Vagina (tissue), 2 donors: ENCODE results near the gene PTGDS. TPM values are rescaled to one million over a fixed set of nuclear protein-coding genes. Genes with fewer than 3 reads are reported as not detected.

Experiments used
- DNase-seq, 2 donors: peaks; one replicate each; pipeline ENCODE4 v3.0.0-alpha.2; 2017; ENCODE audit errors: extremely low spot score in 2 of 2
- H3K27ac ChIP-seq: fragments of 200-600 bp; sonication (generic); one replicate; pipeline ENCODE4 v1.5.1; 2019
- H3K27me3 ChIP-seq: fragments of 200-600 bp; sonication (generic); one replicate; pipeline ENCODE4 v1.5.1; 2019
- H3K36me3 ChIP-seq, 2 donors: fragments of 200-600 bp; sonication (generic); one replicate each; pipeline ENCODE4 v1.5.1; 2017 to 2019
- H3K4me1 ChIP-seq: fragments of 200-600 bp; sonication (generic); one replicate; pipeline ENCODE4 v1.5.1; 2019
- H3K4me3 ChIP-seq, 2 donors: fragments of 200-600 bp; sonication (generic); 1 replicate in 1 of 2; 2 replicates in 1 of 2; pipeline ENCODE4 v1.5.1; 2016 to 2019
- H3K9me3 ChIP-seq: fragments of 200-600 bp; sonication (generic); one replicate; pipeline ENCODE4 v1.5.1; 2019
- POLR2A ChIP-seq, 2 donors: fragments of 450-650 bp; IDR thresholded peaks; one replicate each; pipeline ENCODE4 v1.6.1; 2017; ENCODE audit warnings: antibody characterized with exemption in 2 of 2, mild to moderate bottlenecking in 2 of 2, moderate library complexity in 2 of 2
- POLR2AphosphoS5 ChIP-seq, 2 donors: sonication (generic); formaldehyde crosslinking; IDR thresholded peaks; one replicate each; pipeline ENCODE4 v1.9.0; 2017; ENCODE audit warnings: antibody characterized with exemption in 2 of 2, mild to moderate bottlenecking in 2 of 2, low read depth in 1 of 2; ENCODE audit not compliant: insufficient read depth in 1 of 2
- intact Hi-C: fragments of 100-400 bp; cut with DNase I; formaldehyde crosslinking; loops from one replicate; pipeline ENCODE4 v1.15.1; 2023
- total RNA-seq: library from RNA; depleted of rRNA; stranded (reverse); fragments of >200 nt; gene quantifications from one replicate; pipeline ENCODE4 v1.2.3, GENCODE V29; 2016
- TF ChIP-seq, protein P1 (sequence below), 3 experiments: fragments of 450-650 bp in 2 of 3; fragments of 200-600 bp in 1 of 3; sonication (generic) in 1 of 3; IDR thresholded peaks; one replicate each; pipeline ENCODE4 v1.5.1; 2017 to 2019; ENCODE audit warnings: antibody characterized with exemption in 3 of 3, mild to moderate bottlenecking in 2 of 3, moderate library complexity in 2 of 3

The PTGDS gene
- total RNA-seq, 1 donor from 2014 or later: 301 TPM

GRCh38 chr9:137011156-137011555 is 33.9 kb downstream of the PTGDS start:
- no peak overlapping the region for H3K27ac ChIP-seq
- intact Hi-C loops: no loop called here
- H3K4me1 ChIP-seq: no peaks in the 10 kb centered on the region
- no peaks in the 10 kb centered on the region for H3K27me3 ChIP-seq
- no peak for DNase-seq
- H3K36me3 ChIP-seq: peaks cover 0 to 5% of the 10 kb centered on the region in 2 donors
- H3K4me3 ChIP-seq: no peak overlapping the region
- H3K9me3 ChIP-seq: no peaks in the 10 kb centered on the region
- TF ChIP-seq, protein P1, sequence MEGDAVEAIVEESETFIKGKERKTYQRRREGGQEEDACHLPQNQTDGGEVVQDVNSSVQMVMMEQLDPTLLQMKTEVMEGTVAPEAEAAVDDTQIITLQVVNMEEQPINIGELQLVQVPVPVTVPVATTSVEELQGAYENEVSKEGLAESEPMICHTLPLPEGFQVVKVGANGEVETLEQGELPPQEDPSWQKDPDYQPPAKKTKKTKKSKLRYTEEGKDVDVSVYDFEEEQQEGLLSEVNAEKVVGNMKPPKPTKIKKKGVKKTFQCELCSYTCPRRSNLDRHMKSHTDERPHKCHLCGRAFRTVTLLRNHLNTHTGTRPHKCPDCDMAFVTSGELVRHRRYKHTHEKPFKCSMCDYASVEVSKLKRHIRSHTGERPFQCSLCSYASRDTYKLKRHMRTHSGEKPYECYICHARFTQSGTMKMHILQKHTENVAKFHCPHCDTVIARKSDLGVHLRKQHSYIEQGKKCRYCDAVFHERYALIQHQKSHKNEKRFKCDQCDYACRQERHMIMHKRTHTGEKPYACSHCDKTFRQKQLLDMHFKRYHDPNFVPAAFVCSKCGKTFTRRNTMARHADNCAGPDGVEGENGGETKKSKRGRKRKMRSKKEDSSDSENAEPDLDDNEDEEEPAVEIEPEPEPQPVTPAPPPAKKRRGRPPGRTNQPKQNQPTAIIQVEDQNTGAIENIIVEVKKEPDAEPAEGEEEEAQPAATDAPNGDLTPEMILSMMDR (IDR thresholded peaks at IDR 0.05): no peak
- TF ChIP-seq POLR2AphosphoS5 (IDR thresholded peaks at IDR 0.05; ENCODE audit: insufficient read depth in 1 of 2, low read depth in 1 of 2): no peak
- no peak for TF ChIP-seq POLR2A (IDR thresholded peaks at IDR 0.05)

GRCh38 chr9:137011907-137012675 is 34.8 kb downstream of the PTGDS start:
- intact Hi-C loops: no loop called here
- H3K9me3 ChIP-seq: no peaks in the 10 kb centered on the region
- no peaks in the 10 kb centered on the region for H3K27me3 ChIP-seq
- no peaks in the 10 kb centered on the region for H3K4me1 ChIP-seq
- TF ChIP-seq, protein P1 (IDR thresholded peaks at IDR 0.05): no peak
- TF ChIP-seq POLR2AphosphoS5 (IDR thresholded peaks at IDR 0.05; ENCODE audit: insufficient read depth in 1 of 2, low read depth in 1 of 2) (no peak), POLR2A (IDR thresholded peaks at IDR 0.05) (no peak)
- no peak for DNase-seq
- H3K36me3 ChIP-seq: peaks cover 0 to 15% of the 10 kb centered on the region in 2 donors
- no peak overlapping the region for H3K27ac ChIP-seq
- H3K4me3 ChIP-seq: no peak overlapping the region

- Histone ChIP-seq H3K9me3 (no peaks in the 10 kb centered on the region), H3K4me3 (no peak overlapping the region), H3K36me3 (peaks cover 0 to 20% of the 10 kb centered on the region in 2 donors), H3K4me1 (no peaks in the 10 kb centered on the region), H3K27ac (no peak overlapping the region), H3K27me3 (no peaks in the 10 kb centered on the region)
- no peak for DNase-seq
- intact Hi-C loops: no loop called here
- TF ChIP-seq POLR2A (IDR thresholded peaks at IDR 0.05) (no peak), POLR2AphosphoS5 (IDR thresholded peaks at IDR 0.05; ENCODE audit: insufficient read depth in 1 of 2, low read depth in 1 of 2) (no peak)
Measured at GRCh38 chr9:137012694-137013570, 35.6 kb downstream of the PTGDS start.

GRCh38 chr9:137013571-137013940 is 36.3 kb downstream of the PTGDS start:
- no peaks in the 10 kb centered on the region for H3K9me3 ChIP-seq
- no peaks in the 10 kb centered on the region for H3K4me1 ChIP-seq
- no peak overlapping the region for H3K27ac ChIP-seq
- intact Hi-C loops: no loop called here
- TF ChIP-seq, protein P1 (IDR thresholded peaks at IDR 0.05): no peak
- TF ChIP-seq POLR2AphosphoS5 (IDR thresholded peaks at IDR 0.05; ENCODE audit: insufficient read depth in 1 of 2, low read depth in 1 of 2) (no peak), POLR2A (IDR thresholded peaks at IDR 0.05) (no peak)
- no peak overlapping the region for H3K4me3 ChIP-seq
- H3K36me3 ChIP-seq: peaks cover 0 to 20% of the 10 kb centered on the region in 2 donors
- no peak for DNase-seq
- H3K27me3 ChIP-seq: no peaks in the 10 kb centered on the region

GRCh38 chr9:137014166-137014565 is 36.9 kb downstream of the PTGDS start:
- Histone ChIP-seq H3K4me1 (no peaks in the 10 kb centered on the region), H3K27me3 (no peaks in the 10 kb centered on the region), H3K27ac (no peak overlapping the region), H3K9me3 (no peaks in the 10 kb centered on the region), H3K4me3 (no peak overlapping the region), H3K36me3 (peaks cover 0 to 20% of the 10 kb centered on the region in 2 donors)
- no peak for DNase-seq
- TF ChIP-seq POLR2A (IDR thresholded peaks at IDR 0.05) (no peak), POLR2AphosphoS5 (IDR thresholded peaks at IDR 0.05; ENCODE audit: insufficient read depth in 1 of 2, low read depth in 1 of 2) (no peak)
- TF ChIP-seq, protein P1 (IDR thresholded peaks at IDR 0.05): no peak
- intact Hi-C loops: no loop called here
